Chondrocyte (in vitro differentiated cells): ENCODE results near the gene TRIM38. TPM values are rescaled to one million over a fixed set of nuclear protein-coding genes. Genes with fewer than 3 reads are reported as not detected.

ENCODE experiments used
- DNase-seq: peaks from one replicate; pipeline ENCODE4 v3.0.0; 2021; ENCODE audit warnings: mixed read lengths, low spot score
- H3K27ac Mint-ChIP-seq: one replicate; pipeline ENCODE4 v1.8.0; 2021; ENCODE audit warnings: mild to moderate bottlenecking, moderate library complexity, mixed read lengths; ENCODE audit not compliant: unreplicated experiment
- H3K27me3 Mint-ChIP-seq: 2 replicates; pipeline ENCODE4 v1.8.0; 2021; ENCODE audit warnings: low read depth, mixed read lengths
- H3K36me3 Mint-ChIP-seq: 2 replicates; pipeline ENCODE4 v1.8.0; 2021; ENCODE audit warnings: low read depth, mixed read lengths
- H3K4me1 Mint-ChIP-seq: 2 replicates; pipeline ENCODE4 v1.8.0; 2021; ENCODE audit warnings: low read depth, mild to moderate bottlenecking, mixed read lengths
- H3K4me3 Mint-ChIP-seq: one replicate; pipeline ENCODE4 v1.8.0; 2021; ENCODE audit warnings: mild to moderate bottlenecking, moderate library complexity, mixed read lengths; ENCODE audit not compliant: unreplicated experiment
- H3K9me3 Mint-ChIP-seq: 2 replicates; pipeline ENCODE4 v1.8.0; 2021; ENCODE audit warnings: low read depth, mixed read lengths
- total RNA-seq: library from RNA; stranded (reverse); gene quantifications from 3 replicates; pipeline ENCODE4 v1.2.1, GENCODE V29; 2021
- TF ChIP-seq, protein P1 (sequence below): fragments of 200-600 bp; sonication (generic); IDR thresholded peaks from 2 replicates; pipeline ENCODE4 v1.5.0; 2021; ENCODE audit warnings: antibody characterized with exemption, mild to moderate bottlenecking, moderate library complexity

Gene TRIM38
- total RNA-seq, 1 donor from 2014 or later = 7.1 TPM

DNA sequence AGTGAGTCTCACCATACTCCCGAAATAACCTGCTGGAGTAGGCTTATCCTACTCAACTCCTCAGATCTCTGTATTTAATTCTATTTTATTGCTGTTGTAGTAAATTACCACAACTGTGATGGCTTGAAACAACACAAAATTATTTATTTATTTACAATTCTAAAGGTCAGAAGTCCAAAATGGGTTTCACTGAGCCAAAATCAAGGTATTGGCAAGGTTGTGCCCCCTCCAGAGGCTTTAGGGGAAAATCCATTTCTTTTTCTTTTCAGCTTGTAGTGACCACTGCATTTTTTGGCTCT lies 31.2 kb upstream of the TRIM38 start:
- no peaks in the 10 kb centered on the region for H3K36me3 Mint-ChIP-seq

DNA sequence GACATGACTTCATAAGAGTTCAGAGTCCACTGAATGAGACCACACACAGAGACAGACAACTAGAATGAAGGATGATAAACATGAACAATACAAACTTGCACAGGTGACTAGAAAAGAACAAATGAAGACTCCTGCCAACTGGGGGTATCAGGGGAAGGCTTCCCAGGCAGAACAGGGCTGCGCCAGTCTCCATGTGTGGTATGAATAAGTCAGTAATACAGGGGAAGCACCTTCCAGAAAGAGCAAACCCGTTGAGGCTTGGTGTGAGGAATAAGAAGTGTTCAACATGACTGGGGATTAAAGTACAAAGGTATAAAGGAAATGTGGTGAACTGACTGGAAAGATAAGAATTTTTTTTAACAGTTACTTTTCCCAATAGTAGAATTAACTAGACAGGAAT lies 28.4 kb upstream of the TRIM38 start:
- no peak for DNase-seq
- no peak overlapping the region for H3K27ac Mint-ChIP-seq
- peaks cover 2% of the 10 kb centered on the region for H3K9me3 Mint-ChIP-seq
- TF ChIP-seq, protein P1, sequence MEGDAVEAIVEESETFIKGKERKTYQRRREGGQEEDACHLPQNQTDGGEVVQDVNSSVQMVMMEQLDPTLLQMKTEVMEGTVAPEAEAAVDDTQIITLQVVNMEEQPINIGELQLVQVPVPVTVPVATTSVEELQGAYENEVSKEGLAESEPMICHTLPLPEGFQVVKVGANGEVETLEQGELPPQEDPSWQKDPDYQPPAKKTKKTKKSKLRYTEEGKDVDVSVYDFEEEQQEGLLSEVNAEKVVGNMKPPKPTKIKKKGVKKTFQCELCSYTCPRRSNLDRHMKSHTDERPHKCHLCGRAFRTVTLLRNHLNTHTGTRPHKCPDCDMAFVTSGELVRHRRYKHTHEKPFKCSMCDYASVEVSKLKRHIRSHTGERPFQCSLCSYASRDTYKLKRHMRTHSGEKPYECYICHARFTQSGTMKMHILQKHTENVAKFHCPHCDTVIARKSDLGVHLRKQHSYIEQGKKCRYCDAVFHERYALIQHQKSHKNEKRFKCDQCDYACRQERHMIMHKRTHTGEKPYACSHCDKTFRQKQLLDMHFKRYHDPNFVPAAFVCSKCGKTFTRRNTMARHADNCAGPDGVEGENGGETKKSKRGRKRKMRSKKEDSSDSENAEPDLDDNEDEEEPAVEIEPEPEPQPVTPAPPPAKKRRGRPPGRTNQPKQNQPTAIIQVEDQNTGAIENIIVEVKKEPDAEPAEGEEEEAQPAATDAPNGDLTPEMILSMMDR = no peak
- H3K4me1 Mint-ChIP-seq = peaks cover 6% of the 10 kb centered on the region
- no peaks in the 10 kb centered on the region for H3K36me3 Mint-ChIP-seq
- H3K4me3 Mint-ChIP-seq = no peak overlapping the region
- H3K27me3 Mint-ChIP-seq = peaks cover 5% of the 10 kb centered on the region

More for the DNA sequence above, 31.2 kb upstream of the TRIM38 start:
- TF ChIP-seq, protein P1 = no peak
- DNase-seq = no peak
- no peak overlapping the region for H3K4me3 Mint-ChIP-seq
- no peak overlapping the region for H3K27ac Mint-ChIP-seq
- H3K9me3 Mint-ChIP-seq = peaks cover 2% of the 10 kb centered on the region
- H3K4me1 Mint-ChIP-seq = peaks cover 6% of the 10 kb centered on the region
- H3K27me3 Mint-ChIP-seq = peaks cover 2% of the 10 kb centered on the region

DNA sequence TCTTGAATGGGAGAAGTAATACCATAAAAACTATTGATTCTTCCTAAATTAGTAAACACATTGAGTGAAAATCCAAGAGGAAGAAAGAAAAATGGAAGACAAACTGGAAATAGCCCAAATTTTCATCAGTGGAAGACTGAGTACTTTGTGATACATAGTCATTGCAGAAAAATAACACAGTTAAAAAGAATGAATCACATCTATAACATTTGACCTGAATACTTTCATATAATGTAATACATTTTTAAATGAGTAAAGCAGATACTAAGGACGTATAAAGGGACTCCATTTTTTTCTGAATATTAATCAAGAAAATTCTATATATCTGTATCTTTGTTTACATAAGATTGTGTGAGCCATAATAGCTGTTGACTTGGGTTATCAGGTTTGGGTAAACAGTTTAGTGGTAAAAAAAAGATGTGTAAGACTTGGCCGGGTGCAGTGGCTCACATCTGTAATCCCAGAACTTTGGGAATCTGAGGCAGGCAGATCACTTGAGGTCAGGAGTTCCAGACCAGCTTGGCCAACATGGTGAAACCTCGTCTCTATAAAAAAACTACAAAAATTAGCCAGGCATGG lies 27.8 kb upstream of the TRIM38 start:
- H3K36me3 Mint-ChIP-seq = no peaks in the 10 kb centered on the region
- H3K27ac Mint-ChIP-seq = no peak overlapping the region
- H3K4me3 Mint-ChIP-seq = no peak overlapping the region
- DNase-seq = no peak
- peaks cover 2% of the 10 kb centered on the region for H3K9me3 Mint-ChIP-seq
- H3K27me3 Mint-ChIP-seq = peaks cover 5% of the 10 kb centered on the region
- H3K4me1 Mint-ChIP-seq = peaks cover 6% of the 10 kb centered on the region
- TF ChIP-seq, protein P1 = no peak

DNA sequence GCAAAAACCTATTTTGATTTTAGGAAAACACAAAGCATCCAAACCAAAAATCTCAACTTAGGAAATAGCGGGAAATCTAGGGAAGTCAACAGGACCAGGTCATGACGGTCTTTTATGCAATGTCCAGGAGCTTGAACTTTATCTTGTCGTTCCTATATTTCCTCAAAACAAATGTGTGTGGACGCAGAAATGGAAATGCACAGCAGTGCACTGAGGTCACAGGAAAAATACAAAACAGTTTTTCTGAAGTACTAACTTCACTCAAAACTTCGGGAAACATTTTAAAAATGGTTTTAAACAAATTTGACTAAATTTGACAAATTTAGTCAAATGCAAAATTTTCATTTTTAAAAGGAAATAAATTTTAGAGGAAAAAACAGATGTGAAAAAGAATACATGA lies 26.6 kb upstream of the TRIM38 start:
- no peaks in the 10 kb centered on the region for H3K36me3 Mint-ChIP-seq
- peaks cover 2% of the 10 kb centered on the region for H3K9me3 Mint-ChIP-seq
- no peak overlapping the region for H3K27ac Mint-ChIP-seq
- H3K4me1 Mint-ChIP-seq = peaks cover 6% of the 10 kb centered on the region
- TF ChIP-seq, protein P1 = no peak
- peaks cover 6% of the 10 kb centered on the region for H3K27me3 Mint-ChIP-seq
- no peak overlapping the region for H3K4me3 Mint-ChIP-seq
- no peak for DNase-seq

DNA sequence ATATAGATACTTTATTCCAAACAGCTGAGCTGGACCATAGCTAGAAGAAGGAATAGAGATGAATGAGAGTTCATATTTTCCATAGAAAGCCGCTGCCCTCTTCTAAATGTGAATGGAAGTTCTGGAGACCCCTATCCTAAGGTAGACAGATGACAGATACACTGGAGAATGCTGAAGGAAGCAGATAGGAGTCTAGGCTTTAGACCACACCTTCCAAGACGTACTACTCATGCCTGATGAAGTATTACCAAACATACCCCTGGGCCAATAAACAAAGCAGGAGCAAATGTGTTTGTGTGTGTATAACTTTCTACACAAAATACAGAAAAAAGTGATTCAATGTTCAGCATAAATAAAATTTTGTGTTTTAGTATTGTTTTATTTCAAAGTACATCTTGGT lies 23.0 kb upstream of the TRIM38 start:
- TF ChIP-seq, protein P1 = no peak
- peaks cover under 1% of the 10 kb centered on the region for H3K9me3 Mint-ChIP-seq
- no peak overlapping the region for H3K27ac Mint-ChIP-seq
- no peak for DNase-seq
- H3K4me1 Mint-ChIP-seq = peaks cover 4% of the 10 kb centered on the region
- H3K36me3 Mint-ChIP-seq = no peaks in the 10 kb centered on the region
- H3K27me3 Mint-ChIP-seq = peaks cover 6% of the 10 kb centered on the region
- no peak overlapping the region for H3K4me3 Mint-ChIP-seq
